ENCODE measurements around the gene SLX4IP. TPM values are rescaled to one million over a fixed set of nuclear protein-coding genes. Genes with fewer than 3 reads are reported as not detected.

The SLX4IP gene
- total and polyA plus RNA-seq, 2 of the 13 experiments (the other 11 are each of a cell fraction or from before 2014, with no cell fraction given): 3.6 to 7.3 TPM

- TF ChIP-seq TOE1 (CRISPR knock-in tag; IDR thresholded peaks at IDR 0.05) (no peak; the same call in 1 of the 2 replicates), ZNF446 (CRISPR knock-in tag; IDR thresholded peaks at IDR 0.05) (no peak), ZNF251 (CRISPR knock-in tag; IDR thresholded peaks at IDR 0.05) (no peak), ZNF83 (CRISPR knock-in tag; IDR thresholded peaks at IDR 0.05; ENCODE audit: borderline replicate concordance) (no peak), ZNF816 (CRISPR knock-in tag; IDR thresholded peaks at IDR 0.05; ENCODE audit: borderline replicate concordance) (no peak), ZNF776 (CRISPR knock-in tag; IDR thresholded peaks at IDR 0.05) (peak; percentile 61), HOXA7 (CRISPR knock-in tag; IDR thresholded peaks at IDR 0.05) (no peak), KDM4B (CRISPR knock-in tag; IDR thresholded peaks at IDR 0.05) (no peak), GPN1 (CRISPR knock-in tag; IDR thresholded peaks at IDR 0.05; ENCODE audit: borderline replicate concordance) (no peak), MAFF (IDR thresholded peaks at IDR 0.05; ENCODE audit: low read depth, low read length) (no peak), CC2D1A (CRISPR knock-in tag; IDR thresholded peaks at IDR 0.05) (no peak), MXD1 (CRISPR knock-in tag; IDR thresholded peaks at IDR 0.05) (no peak; the same call in 1 of the 2 replicates), ZNF569 (CRISPR knock-in tag; IDR thresholded peaks at IDR 0.05; ENCODE audit: borderline replicate concordance) (no peak), ZNF703 (CRISPR knock-in tag; IDR thresholded peaks at IDR 0.05; ENCODE audit: borderline replicate concordance) (no peak), ZFP36 (IDR thresholded peaks at IDR 0.05; ENCODE audit: borderline replicate concordance, low read depth, low read length, partially characterized antibody) (no peak), BCL3 (CRISPR knock-in tag; IDR thresholded peaks at IDR 0.05) (peak; percentile 56; the same call in 1 of the 2 replicates), TCF7L2 (IDR thresholded peaks at IDR 0.05; ENCODE audit: low read depth, low read length) (no peak), SP1 (IDR thresholded peaks at IDR 0.05) (no peak), SP1 (CRISPR knock-in tag; IDR thresholded peaks at IDR 0.05) (no peak), ZNF234 (CRISPR knock-in tag; conservative IDR thresholded peaks at IDR 0.05) (no peak), NRL (CRISPR knock-in tag; IDR thresholded peaks at IDR 0.05; ENCODE audit: borderline replicate concordance) (no peak), PAWR (CRISPR knock-in tag; IDR thresholded peaks at IDR 0.05; ENCODE audit: borderline replicate concordance) (no peak), TOPORS (CRISPR knock-in tag; IDR thresholded peaks at IDR 0.05) (no peak), AGO2 (optimal IDR thresholded peaks at IDR 0.05; ENCODE audit: low read depth, low read length) (peak; percentile 95), SIX1 (CRISPR knock-in tag; IDR thresholded peaks at IDR 0.05; ENCODE audit: borderline replicate concordance) (no peak), NFRKB (IDR thresholded peaks at IDR 0.05) (no peak), RARA (CRISPR knock-in tag; IDR thresholded peaks at IDR 0.05) (peak; percentile 6; the same call in 1 of the 2 replicates), HNRNPK (IDR thresholded peaks at IDR 0.05; ENCODE audit: low read depth, low read length, poor library complexity, severe bottlenecking) (peak; percentile 61), ZEB1 (IDR thresholded peaks at IDR 0.05; ENCODE audit: insufficient replicate concordance, low read depth) (no peak), CEBPB (IDR thresholded peaks at IDR 0.05; ENCODE audit: borderline replicate concordance, low read depth, low read length) (no peak), DRAP1 (CRISPR knock-in tag; IDR thresholded peaks at IDR 0.05) (no peak), NFE2 (CRISPR knock-in tag; IDR thresholded peaks at IDR 0.05) (no peak), ZNF678 (CRISPR knock-in tag; IDR thresholded peaks at IDR 0.05) (no peak)
Observed at GRCh38 chr20:10673176-10673841, 238.2 kb downstream of the SLX4IP start (continued).
